Activated naive CD4-positive, alpha-beta T cell treated with anti-CD3 and anti-CD28 coated beads, Interleukin-2, amount 10 ng/mL, durations not matched to agents 7 days and 5 days (primary cell): ENCODE measurements around the gene SART3.

Experiments used
- CTCF ChIA-PET: fragments of 350-600 bp; sonication (Branson Sonifier 250); formaldehyde crosslinking; loops from one replicate; lab custom pipeline; 2021; ENCODE audit warnings: antibody characterized with exemption; lab: Charles Lee
- DNase-seq: peaks from one replicate; pipeline ENCODE4 v3.0.0-alpha.2; 2020
- H3K27ac Mint-ChIP-seq: one replicate; pipeline ENCODE4 v1.8.0; 2021; ENCODE audit warnings: mild to moderate bottlenecking, moderate library complexity, mixed read lengths
- H3K27me3 Mint-ChIP-seq: one replicate; pipeline ENCODE4 v1.8.0; 2021; ENCODE audit warnings: mild to moderate bottlenecking, mixed read lengths
- H3K36me3 Mint-ChIP-seq: one replicate; pipeline ENCODE4 v1.8.0; 2021; ENCODE audit warnings: mixed read lengths
- H3K4me1 Mint-ChIP-seq: one replicate; pipeline ENCODE4 v1.8.0; 2021; ENCODE audit warnings: mixed read lengths
- H3K4me3 Mint-ChIP-seq: one replicate; pipeline ENCODE4 v1.8.0; 2021; ENCODE audit warnings: mild to moderate bottlenecking, moderate library complexity, mixed read lengths
- H3K9me3 Mint-ChIP-seq: one replicate; pipeline ENCODE4 v1.8.0; 2021; ENCODE audit warnings: mixed read lengths

Gene SART3

DNA sequence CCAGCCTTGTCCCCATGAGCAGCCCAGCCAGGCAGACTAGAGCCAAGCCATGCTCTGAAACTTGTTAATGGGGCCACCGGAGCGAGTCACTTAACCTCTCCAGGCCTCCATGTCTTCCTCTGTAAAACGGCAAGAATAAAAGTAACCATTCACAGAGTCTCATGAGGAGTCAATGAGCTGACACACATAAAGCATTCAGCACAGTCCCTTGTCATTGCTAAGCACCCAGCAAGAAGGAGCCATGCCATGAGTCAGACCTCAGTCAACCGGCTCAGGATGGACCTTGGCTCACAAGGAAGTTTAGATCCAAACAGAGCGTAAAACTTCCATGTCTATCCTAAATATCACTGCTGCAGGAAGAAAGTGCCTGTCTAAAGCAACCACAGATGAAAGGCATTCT lies 35.3 kb downstream of the SART3 start:
- Mint-ChIP-seq H3K4me3 (no peak overlapping the region), H3K4me1 (peaks cover 11% of the 10 kb centered on the region), H3K27me3 (no peaks in the 10 kb centered on the region), H3K27ac (no peak overlapping the region), H3K36me3 (peaks cover 76% of the 10 kb centered on the region), H3K9me3 (no peaks in the 10 kb centered on the region)
- CTCF ChIA-PET: no interaction called here
- no peak for DNase-seq

DNA sequence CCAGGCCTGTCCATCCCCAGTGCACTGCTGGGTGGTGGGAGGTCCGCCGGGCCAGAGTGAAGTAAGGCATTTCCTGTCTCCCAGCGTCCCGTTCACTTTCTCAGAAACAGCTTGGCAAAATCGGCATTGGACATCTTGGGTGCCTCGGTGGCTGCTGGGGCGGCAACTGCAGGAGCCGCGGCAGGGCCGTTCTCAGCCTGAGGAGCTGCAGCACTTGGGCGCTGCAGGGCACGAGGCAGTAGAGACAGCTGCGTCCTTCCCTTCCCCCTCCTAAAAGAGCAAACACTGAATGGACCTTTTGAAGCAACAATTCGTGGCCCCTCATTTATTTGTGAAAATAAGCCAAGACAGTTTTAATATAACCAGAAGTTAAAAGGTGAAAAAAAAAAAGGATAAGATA lies 37.6 kb downstream of the SART3 start:
- H3K9me3 Mint-ChIP-seq: no peaks in the 10 kb centered on the region

GRCh38 chr12:108519558-108519957 lies 41.4 kb downstream of the SART3 start:
- no peak overlapping the region for H3K27ac Mint-ChIP-seq
- CTCF ChIA-PET: interaction anchor here (0.7 to 0.8 kb wide), 2 partner anchors 27 to 145 kb away, joined by 3 read pairs; no protein-coding TSS in a partner anchor
- DNase-seq: no peak
- peaks cover 54% of the 10 kb centered on the region for H3K36me3 Mint-ChIP-seq
- H3K9me3 Mint-ChIP-seq: no peaks in the 10 kb centered on the region
- no peak overlapping the region for H3K4me3 Mint-ChIP-seq
- peaks cover 18% of the 10 kb centered on the region for H3K4me1 Mint-ChIP-seq
- H3K27me3 Mint-ChIP-seq: no peaks in the 10 kb centered on the region

More for the DNA sequence above, 37.6 kb downstream of the SART3 start:
- no peak overlapping the region for H3K4me3 Mint-ChIP-seq
- CTCF ChIA-PET: no interaction called here
- H3K36me3 Mint-ChIP-seq: peaks cover 72% of the 10 kb centered on the region
- no peaks in the 10 kb centered on the region for H3K27me3 Mint-ChIP-seq
- DNase-seq: no peak
- H3K4me1 Mint-ChIP-seq: peaks cover 9% of the 10 kb centered on the region
- no peak overlapping the region for H3K27ac Mint-ChIP-seq

DNA sequence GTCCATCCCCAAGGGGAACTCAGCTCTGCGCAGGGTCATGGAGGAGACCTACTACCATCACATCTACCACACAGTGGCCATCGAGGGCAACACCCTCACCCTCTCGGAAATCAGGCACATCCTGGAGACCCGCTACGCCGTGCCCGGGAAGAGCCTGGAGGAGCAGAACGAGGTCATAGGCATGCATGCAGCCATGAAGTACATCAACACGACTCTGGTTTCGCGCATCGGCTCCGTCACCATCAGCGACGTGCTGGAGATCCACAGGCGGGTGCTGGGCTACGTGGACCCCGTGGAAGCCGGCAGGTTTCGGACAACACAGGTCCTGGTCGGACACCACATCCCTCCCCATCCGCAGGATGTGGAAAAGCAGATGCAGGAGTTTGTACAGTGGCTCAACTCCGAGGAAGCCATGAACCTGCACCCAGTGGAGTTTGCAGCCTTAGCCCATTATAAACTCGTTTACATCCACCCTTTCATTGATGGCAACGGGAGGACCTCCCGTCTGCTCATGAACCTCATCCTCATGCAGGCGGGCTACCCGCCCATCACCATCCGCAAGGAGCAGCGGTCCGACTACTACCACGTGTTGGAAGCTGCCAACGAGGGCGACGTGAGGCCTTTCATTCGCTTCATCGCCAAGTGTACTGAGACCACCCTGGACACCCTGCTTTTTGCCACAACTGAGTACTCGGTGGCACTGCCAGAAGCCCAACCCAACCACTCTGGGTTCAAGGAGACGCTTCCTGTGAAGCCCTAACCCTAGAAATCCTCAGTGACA lies 42.1 kb downstream of the SART3 start:
- DNase-seq: no peak
- H3K36me3 Mint-ChIP-seq: peaks cover 50% of the 10 kb centered on the region
- H3K27ac Mint-ChIP-seq: no peak overlapping the region
- peaks cover 23% of the 10 kb centered on the region for H3K4me1 Mint-ChIP-seq
- no peaks in the 10 kb centered on the region for H3K27me3 Mint-ChIP-seq
- no peak overlapping the region for H3K4me3 Mint-ChIP-seq
- no peaks in the 10 kb centered on the region for H3K9me3 Mint-ChIP-seq
- CTCF ChIA-PET: interaction anchor here (0.7 to 0.8 kb wide), 2 partner anchors 28 to 146 kb away, joined by 3 read pairs; no protein-coding TSS in a partner anchor

- H3K27me3 Mint-ChIP-seq: no peaks in the 10 kb centered on the region
- no peak for DNase-seq
- peak overlapping the region; percentile 33 for H3K27ac Mint-ChIP-seq
- CTCF ChIA-PET: no interaction called here
- no peak overlapping the region for H3K4me3 Mint-ChIP-seq
- H3K9me3 Mint-ChIP-seq: no peaks in the 10 kb centered on the region
- peaks cover 44% of the 10 kb centered on the region for H3K36me3 Mint-ChIP-seq
- peaks cover 24% of the 10 kb centered on the region for H3K4me1 Mint-ChIP-seq
These were observed 42.8 kb downstream of the SART3 start for GRCh38 chr12:108518101-108518715.

- peaks cover 24% of the 10 kb centered on the region for H3K4me1 Mint-ChIP-seq
- peaks cover 40% of the 10 kb centered on the region for H3K36me3 Mint-ChIP-seq
These were observed 43.5 kb downstream of the SART3 start for GRCh38 chr12:108517288-108518100.

GRCh38 chr12:108516511-108517275 lies 44.3 kb downstream of the SART3 start:
- Mint-ChIP-seq H3K4me3 (peak overlapping the region; percentile 86), H3K36me3 (peaks cover 32% of the 10 kb centered on the region), H3K27ac (peak overlapping the region; percentile 91), H3K27me3 (peaks cover 5% of the 10 kb centered on the region), H3K9me3 (no peaks in the 10 kb centered on the region), H3K4me1 (peaks cover 31% of the 10 kb centered on the region)
- CTCF ChIA-PET: interaction anchor here (1.9 kb wide), 1 partner anchor 101 kb away, joined by 5 read pairs; no protein-coding TSS in a partner anchor
- DNase-seq: no peak

More at GRCh38 chr12:108517288-108518100, 43.5 kb downstream of the SART3 start:
- no peak overlapping the region for H3K27ac Mint-ChIP-seq
- H3K27me3 Mint-ChIP-seq: no peaks in the 10 kb centered on the region
- DNase-seq: no peak
- no peak overlapping the region for H3K4me3 Mint-ChIP-seq
- no peaks in the 10 kb centered on the region for H3K9me3 Mint-ChIP-seq
- CTCF ChIA-PET: interaction anchor here (1.9 kb wide), 1 partner anchor 100 kb away, joined by 5 read pairs; no protein-coding TSS in a partner anchor

GRCh38 chr12:108515916-108516315 lies 45.1 kb downstream of the SART3 start:
- Mint-ChIP-seq H3K4me3 (peak overlapping the region; percentile 86), H3K36me3 (peaks cover 26% of the 10 kb centered on the region), H3K9me3 (no peaks in the 10 kb centered on the region), H3K27ac (peak overlapping the region; percentile 91), H3K4me1 (peaks cover 34% of the 10 kb centered on the region), H3K27me3 (peaks cover 5% of the 10 kb centered on the region)
- no peak for DNase-seq
- CTCF ChIA-PET: interaction anchor here (1.9 kb wide), 1 partner anchor 102 kb away, joined by 5 read pairs; no protein-coding TSS in a partner anchor

- Mint-ChIP-seq H3K27ac (peak within 1 kb of the TSS; percentile 91), H3K36me3 (peaks cover 18% of the 10 kb centered on the region), H3K4me3 (peak within 1 kb of the TSS; percentile 86), H3K27me3 (peaks cover 5% of the 10 kb centered on the region), H3K9me3 (no peaks in the 10 kb centered on the region), H3K4me1 (peaks cover 34% of the 10 kb centered on the region)
- DNase-seq: peak; percentile 100
- CTCF ChIA-PET: no interaction called here
These were observed 45.8 kb downstream of the SART3 start, which contains the start of gene FICD for GRCh38 chr12:108514973-108515814. Gene FICD (plus strand): TSS chr12:108515277. CDS start chr12:108516973, 1,696 bp downstream.

DNA sequence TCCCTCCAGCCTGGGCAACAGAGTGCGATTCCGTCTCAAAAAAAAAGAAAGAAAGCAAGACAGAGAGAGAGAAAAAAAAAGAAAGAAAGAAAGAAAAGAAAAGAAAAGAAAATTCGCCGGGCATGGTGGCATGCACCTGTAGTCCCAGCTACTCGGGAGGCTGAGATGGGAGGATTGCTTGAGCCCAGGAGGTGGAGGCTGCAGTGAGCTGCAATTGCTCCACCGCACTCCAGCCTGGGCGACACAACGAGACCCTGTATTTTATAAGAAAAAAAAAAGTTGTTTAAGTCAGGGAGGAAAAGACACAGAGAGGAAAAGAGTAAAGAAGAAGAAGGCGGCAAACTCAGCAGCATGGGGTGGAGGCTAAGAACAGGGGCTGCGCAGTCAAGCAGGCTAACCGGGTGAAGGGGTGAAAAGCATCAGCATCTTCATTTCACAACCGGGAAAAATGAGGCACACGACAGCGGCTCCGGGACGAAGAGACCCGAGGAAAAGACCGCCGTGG lies 46.5 kb downstream of the SART3 start:
- DNase-seq: no peak
- Mint-ChIP-seq H3K27me3 (peaks cover 5% of the 10 kb centered on the region), H3K27ac (peak overlapping the region; percentile 91), H3K4me3 (peak overlapping the region; percentile 86), H3K4me1 (peaks cover 34% of the 10 kb centered on the region), H3K36me3 (peaks cover 13% of the 10 kb centered on the region), H3K9me3 (no peaks in the 10 kb centered on the region)
- CTCF ChIA-PET: interaction anchor here (1.0 kb wide), 1 partner anchor 320 kb away, joined by 3 read pairs; no protein-coding TSS in a partner anchor

- peak; percentile 85 for DNase-seq
- Mint-ChIP-seq H3K9me3 (no peaks in the 10 kb centered on the region), H3K27me3 (peaks cover 8% of the 10 kb centered on the region), H3K27ac (peak overlapping the region; percentile 52), H3K4me3 (no peak overlapping the region), H3K4me1 (peaks cover 33% of the 10 kb centered on the region), H3K36me3 (peaks cover 3% of the 10 kb centered on the region)
- CTCF ChIA-PET: interaction anchor here (0.9 to 1.7 kb wide), 10 partner anchors 10 to 611 kb away, joined by 3 to 8 read pairs (median 3); no protein-coding TSS in a partner anchor
These were observed 49.1 kb downstream of the SART3 start for GRCh38 chr12:108511633-108512540.
